ENCODE measurements around the gene DUSP10. TPM values are rescaled to one million over a fixed set of nuclear protein-coding genes. Genes with fewer than 3 reads are reported as not detected.

DUSP10 gene
- total and polyA plus RNA-seq, 12 donors, result 1.8 to 9.7 (median 3.8) TPM

DNA sequence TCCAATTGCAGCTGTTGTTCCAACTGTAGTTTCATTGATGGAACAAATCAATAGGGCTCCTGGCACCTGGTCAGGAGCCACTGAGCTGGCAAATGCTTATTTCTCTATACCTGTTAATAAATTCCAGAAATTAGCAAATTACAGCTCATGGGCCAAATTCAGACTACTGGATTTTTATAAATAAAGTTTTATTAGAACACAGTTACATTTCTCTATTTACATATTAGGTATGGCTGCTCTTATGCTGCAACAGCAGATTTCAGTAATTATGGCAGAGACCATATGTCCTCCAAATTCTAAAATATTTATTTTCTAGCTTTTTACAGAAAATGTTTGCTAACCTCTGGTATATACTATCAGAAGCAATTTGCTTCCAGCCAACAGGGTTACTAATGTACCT lies 47.8 kb downstream of the DUSP10 start:
- ATAC-seq, result no peak
- no peak overlapping the region for H3K27ac ChIP-seq
- TF ChIP-seq, protein P1, sequence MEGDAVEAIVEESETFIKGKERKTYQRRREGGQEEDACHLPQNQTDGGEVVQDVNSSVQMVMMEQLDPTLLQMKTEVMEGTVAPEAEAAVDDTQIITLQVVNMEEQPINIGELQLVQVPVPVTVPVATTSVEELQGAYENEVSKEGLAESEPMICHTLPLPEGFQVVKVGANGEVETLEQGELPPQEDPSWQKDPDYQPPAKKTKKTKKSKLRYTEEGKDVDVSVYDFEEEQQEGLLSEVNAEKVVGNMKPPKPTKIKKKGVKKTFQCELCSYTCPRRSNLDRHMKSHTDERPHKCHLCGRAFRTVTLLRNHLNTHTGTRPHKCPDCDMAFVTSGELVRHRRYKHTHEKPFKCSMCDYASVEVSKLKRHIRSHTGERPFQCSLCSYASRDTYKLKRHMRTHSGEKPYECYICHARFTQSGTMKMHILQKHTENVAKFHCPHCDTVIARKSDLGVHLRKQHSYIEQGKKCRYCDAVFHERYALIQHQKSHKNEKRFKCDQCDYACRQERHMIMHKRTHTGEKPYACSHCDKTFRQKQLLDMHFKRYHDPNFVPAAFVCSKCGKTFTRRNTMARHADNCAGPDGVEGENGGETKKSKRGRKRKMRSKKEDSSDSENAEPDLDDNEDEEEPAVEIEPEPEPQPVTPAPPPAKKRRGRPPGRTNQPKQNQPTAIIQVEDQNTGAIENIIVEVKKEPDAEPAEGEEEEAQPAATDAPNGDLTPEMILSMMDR (IDR thresholded peaks at IDR 0.05), result no peak
- H3K4me1 ChIP-seq, result peaks cover 0 to 9% (median 0%) of the 10 kb centered on the region in 9 donors
- no peaks in the 10 kb centered on the region for H3K36me3 ChIP-seq
- H3K27me3 ChIP-seq, result no peaks in the 10 kb centered on the region
- no peak for DNase-seq
- peaks cover 0 to 12% (median 0%) of the 10 kb centered on the region in 11 donors for H3K9me3 ChIP-seq
- intact Hi-C loops (cut with DNase I), result no loop called here
- H3K4me3 ChIP-seq, result no peak overlapping the region

- H3K4me3 ChIP-seq, result no peak overlapping the region
- TF ChIP-seq, protein P1 (IDR thresholded peaks at IDR 0.05), result no peak
- ATAC-seq (no peak), DNase-seq (no peak)
- intact Hi-C loops (cut with DNase I), result no loop called here
- WGBS, 2 donors, result 84 to 89% methylated on average over 2 of the region's 2 CpGs
- H3K36me3 ChIP-seq, result no peaks in the 10 kb centered on the region
- H3K27ac ChIP-seq, result no peak overlapping the region
- peaks cover 0 to 12% (median 0%) of the 10 kb centered on the region in 11 donors for H3K9me3 ChIP-seq
- H3K4me1 ChIP-seq, result peaks cover 0 to 12% (median 0%) of the 10 kb centered on the region in 9 donors
- H3K27me3 ChIP-seq, result no peaks in the 10 kb centered on the region
Measured at GRCh38 chr1:221693087-221693486, 48.8 kb downstream of the DUSP10 start.

DNA sequence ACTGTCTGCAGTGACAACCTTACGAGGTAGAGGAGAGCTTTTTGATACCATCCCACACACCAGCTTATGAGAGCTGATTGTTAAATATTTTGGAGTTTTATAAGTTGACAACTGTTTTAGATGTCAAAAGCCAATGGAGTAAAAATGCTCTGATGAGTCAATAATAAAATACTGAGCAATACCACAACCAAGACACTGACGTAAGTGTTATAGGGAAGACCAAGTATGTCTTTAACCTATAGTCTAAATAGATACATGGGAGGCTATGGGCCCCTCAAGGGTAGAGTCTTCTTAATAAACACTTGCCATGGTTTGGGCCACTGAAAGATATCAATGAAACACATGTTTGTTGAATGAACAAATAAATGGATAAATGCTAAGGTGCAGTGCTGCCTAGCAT lies 49.2 kb downstream of the DUSP10 start:
- Histone ChIP-seq H3K36me3 (no peaks in the 10 kb centered on the region), H3K4me3 (no peak overlapping the region), H3K27ac (no peak overlapping the region), H3K4me1 (peaks cover 0 to 12% (median 0%) of the 10 kb centered on the region in 9 donors), H3K27me3 (no peaks in the 10 kb centered on the region), H3K9me3 (peaks cover 0 to 12% (median 0%) of the 10 kb centered on the region in 11 donors)
- TF ChIP-seq, protein P1 (IDR thresholded peaks at IDR 0.05), result no peak
- ATAC-seq, result no peak
- no peak for DNase-seq
- WGBS, 2 donors, result 60 to 87% methylated on average over 2 of the region's 2 CpGs
- intact Hi-C loops (cut with DNase I), result no loop called here

DNA sequence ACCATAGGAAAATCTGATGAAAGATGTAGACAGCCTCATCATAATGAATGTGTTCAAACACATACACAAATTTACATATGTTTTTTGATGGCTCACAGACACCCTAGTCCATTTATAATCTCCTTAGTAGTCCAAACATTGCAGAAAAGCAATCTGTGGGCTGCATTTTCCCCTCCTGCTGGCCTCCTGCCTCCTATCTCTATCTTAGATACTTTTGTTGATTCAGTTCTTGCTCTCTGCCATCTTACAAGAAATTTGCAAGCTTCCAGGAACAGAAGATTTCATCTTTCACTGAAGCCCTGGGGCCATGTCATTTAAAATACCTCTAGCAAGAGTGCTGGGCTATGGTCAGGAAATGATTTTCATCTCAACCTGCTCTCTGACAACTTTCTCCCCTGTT lies 50.6 kb downstream of the DUSP10 start:
- no peak for DNase-seq
- H3K4me1 ChIP-seq, result peaks cover 0 to 9% (median 0%) of the 10 kb centered on the region in 9 donors
- intact Hi-C loops (cut with DNase I), result no loop called here
- H3K27ac ChIP-seq, result no peak overlapping the region
- H3K27me3 ChIP-seq, result no peaks in the 10 kb centered on the region
- TF ChIP-seq, protein P1 (IDR thresholded peaks at IDR 0.05), result no peak
- ATAC-seq, result no peak
- H3K36me3 ChIP-seq, result no peaks in the 10 kb centered on the region
- no peak overlapping the region for H3K4me3 ChIP-seq
- peaks cover 0 to 12% (median 0%) of the 10 kb centered on the region in 11 donors for H3K9me3 ChIP-seq

Measured in heart right ventricle (tissue), 16 donors.